ENCODE data around the gene DIPK1A.

DNA sequence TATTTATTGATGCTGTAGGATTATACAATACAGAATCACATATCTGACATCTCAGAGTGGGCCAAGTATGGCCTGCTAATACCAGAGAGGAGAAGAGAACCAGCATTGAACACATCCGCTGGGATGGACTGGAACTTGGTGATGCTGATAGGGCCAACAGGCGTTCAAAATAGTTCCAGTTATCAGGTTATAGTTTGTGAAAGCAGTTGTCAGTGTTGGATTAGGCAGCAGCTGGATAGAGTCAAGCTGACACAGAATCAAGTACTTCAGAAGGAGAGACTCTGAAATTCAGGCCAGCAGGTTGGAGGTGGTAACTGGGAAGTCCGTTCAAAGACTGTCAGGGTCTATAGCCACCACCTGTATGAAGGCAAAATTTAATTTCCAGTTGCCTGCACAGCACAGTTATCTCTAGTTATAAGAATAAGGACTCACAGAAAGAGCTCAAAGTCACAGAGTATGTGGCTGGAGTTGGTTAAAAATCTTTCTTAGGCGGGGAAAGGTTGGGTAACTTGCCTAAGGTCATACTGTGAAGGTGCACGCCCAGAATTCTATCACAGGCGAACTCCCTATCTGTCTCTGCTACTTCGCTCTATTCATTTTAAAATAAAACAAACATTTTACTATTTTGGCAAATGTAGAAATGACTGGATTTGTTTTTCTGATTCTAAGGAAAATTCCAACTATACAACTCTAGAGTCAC, 9.9 kb upstream of the DIPK1A start:
- TF ChIP-seq ZNF274 (IDR thresholded peaks at IDR 0.05; ENCODE audit: low read depth, low read length) (no peak), YY1 (IDR thresholded peaks at IDR 0.05; ENCODE audit: insufficient read depth, insufficient read length) (no peak)
